ENCODE data around the gene PHLPP1.

- TF ChIP-seq CTCF (IDR thresholded peaks at IDR 0.05; ENCODE audit: insufficient read depth, low read length, poor library complexity, severe bottlenecking) (no peak), EZH2phosphoT487 (conservative IDR thresholded peaks at IDR 0.05; ENCODE audit: low read length) (no peak)
Observed at GRCh38 chr18:62737241-62737873, 22.0 kb downstream of the PHLPP1 start.
